ENCODE results near the gene CBLL1. TPM values are rescaled to one million over a fixed set of nuclear protein-coding genes. Genes with fewer than 3 reads are reported as not detected.
A peak's percentile ranks its signal among the peaks of the same experiment; 100 is the strongest.

Gene CBLL1
- total and polyA plus RNA-seq, 2 of the 13 experiments (the other 11 are each of a cell fraction or from before 2014, with no cell fraction given): 8.8 to 10.5 TPM

DNA sequence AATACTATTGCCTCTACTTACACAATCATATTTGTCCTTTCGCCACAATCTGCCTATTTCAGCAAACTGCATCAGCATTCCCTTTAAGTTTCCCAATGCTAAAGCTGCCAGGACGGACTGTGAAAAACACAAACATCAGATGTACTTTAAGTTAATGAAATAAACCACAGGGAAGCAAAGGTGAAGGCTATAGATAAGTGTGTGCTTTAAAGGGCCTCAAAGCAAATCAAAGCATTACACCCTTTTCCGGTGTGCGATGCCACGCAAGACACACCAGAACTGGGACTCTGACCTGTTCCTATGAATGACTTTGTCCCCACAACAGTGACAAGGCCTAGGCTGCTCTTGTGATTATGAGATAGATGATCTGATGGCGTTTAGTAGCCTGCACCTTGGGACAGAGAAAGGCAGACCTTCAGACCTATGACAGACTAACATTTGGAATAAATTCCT lies 35.7 kb downstream of the CBLL1 start (continued):
- TF ChIP-seq SMYD3 (CRISPR knock-in tag; IDR thresholded peaks at IDR 0.05) (no peak), EEA1 (CRISPR knock-in tag; IDR thresholded peaks at IDR 0.05; ENCODE audit: borderline replicate concordance) (no peak), ZMAT3 (CRISPR knock-in tag; conservative IDR thresholded peaks at IDR 0.05) (peak; percentile 67; the same call in 1 of the 2 replicates), ZNF318 (CRISPR knock-in tag; IDR thresholded peaks at IDR 0.05) (no peak), ZNF256 (CRISPR knock-in tag; conservative IDR thresholded peaks at IDR 0.05) (no peak), NR1H2 (CRISPR knock-in tag; IDR thresholded peaks at IDR 0.05; ENCODE audit: borderline replicate concordance, low read depth) (no peak)
- TF ChIP-seq, protein P1, sequence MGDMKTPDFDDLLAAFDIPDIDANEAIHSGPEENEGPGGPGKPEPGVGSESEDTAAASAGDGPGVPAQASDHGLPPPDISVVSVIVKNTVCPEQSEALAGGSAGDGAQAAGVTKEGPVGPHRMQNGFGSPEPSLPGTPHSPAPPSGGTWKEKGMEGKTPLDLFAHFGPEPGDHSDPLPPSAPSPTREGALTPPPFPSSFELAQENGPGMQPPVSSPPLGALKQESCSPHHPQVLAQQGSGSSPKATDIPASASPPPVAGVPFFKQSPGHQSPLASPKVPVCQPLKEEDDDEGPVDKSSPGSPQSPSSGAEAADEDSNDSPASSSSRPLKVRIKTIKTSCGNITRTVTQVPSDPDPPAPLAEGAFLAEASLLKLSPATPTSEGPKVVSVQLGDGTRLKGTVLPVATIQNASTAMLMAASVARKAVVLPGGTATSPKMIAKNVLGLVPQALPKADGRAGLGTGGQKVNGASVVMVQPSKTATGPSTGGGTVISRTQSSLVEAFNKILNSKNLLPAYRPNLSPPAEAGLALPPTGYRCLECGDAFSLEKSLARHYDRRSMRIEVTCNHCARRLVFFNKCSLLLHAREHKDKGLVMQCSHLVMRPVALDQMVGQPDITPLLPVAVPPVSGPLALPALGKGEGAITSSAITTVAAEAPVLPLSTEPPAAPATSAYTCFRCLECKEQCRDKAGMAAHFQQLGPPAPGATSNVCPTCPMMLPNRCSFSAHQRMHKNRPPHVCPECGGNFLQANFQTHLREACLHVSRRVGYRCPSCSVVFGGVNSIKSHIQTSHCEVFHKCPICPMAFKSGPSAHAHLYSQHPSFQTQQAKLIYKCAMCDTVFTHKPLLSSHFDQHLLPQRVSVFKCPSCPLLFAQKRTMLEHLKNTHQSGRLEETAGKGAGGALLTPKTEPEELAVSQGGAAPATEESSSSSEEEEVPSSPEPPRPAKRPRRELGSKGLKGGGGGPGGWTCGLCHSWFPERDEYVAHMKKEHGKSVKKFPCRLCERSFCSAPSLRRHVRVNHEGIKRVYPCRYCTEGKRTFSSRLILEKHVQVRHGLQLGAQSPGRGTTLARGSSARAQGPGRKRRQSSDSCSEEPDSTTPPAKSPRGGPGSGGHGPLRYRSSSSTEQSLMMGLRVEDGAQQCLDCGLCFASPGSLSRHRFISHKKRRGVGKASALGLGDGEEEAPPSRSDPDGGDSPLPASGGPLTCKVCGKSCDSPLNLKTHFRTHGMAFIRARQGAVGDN (CRISPR knock-in tag; IDR thresholded peaks at IDR 0.05): no peak
- TF ChIP-seq, protein P2, sequence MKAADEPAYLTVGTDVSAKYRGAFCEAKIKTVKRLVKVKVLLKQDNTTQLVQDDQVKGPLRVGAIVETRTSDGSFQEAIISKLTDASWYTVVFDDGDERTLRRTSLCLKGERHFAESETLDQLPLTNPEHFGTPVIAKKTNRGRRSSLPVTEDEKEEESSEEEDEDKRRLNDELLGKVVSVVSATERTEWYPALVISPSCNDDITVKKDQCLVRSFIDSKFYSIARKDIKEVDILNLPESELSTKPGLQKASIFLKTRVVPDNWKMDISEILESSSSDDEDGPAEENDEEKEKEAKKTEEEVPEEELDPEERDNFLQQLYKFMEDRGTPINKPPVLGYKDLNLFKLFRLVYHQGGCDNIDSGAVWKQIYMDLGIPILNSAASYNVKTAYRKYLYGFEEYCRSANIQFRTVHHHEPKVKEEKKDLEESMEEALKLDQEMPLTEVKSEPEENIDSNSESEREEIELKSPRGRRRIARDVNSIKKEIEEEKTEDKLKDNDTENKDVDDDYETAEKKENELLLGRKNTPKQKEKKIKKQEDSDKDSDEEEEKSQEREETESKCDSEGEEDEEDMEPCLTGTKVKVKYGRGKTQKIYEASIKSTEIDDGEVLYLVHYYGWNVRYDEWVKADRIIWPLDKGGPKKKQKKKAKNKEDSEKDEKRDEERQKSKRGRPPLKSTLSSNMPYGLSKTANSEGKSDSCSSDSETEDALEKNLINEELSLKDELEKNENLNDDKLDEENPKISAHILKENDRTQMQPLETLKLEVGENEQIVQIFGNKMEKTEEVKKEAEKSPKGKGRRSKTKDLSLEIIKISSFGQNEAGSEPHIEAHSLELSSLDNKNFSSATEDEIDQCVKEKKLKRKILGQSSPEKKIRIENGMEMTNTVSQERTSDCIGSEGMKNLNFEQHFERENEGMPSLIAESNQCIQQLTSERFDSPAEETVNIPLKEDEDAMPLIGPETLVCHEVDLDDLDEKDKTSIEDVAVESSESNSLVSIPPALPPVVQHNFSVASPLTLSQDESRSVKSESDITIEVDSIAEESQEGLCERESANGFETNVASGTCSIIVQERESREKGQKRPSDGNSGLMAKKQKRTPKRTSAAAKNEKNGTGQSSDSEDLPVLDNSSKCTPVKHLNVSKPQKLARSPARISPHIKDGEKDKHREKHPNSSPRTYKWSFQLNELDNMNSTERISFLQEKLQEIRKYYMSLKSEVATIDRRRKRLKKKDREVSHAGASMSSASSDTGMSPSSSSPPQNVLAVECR (CRISPR knock-in tag; IDR thresholded peaks at IDR 0.05; ENCODE audit: borderline replicate concordance): peak; percentile 67; the same call in 1 of the 2 replicates
- TF ChIP-seq, protein P3, sequence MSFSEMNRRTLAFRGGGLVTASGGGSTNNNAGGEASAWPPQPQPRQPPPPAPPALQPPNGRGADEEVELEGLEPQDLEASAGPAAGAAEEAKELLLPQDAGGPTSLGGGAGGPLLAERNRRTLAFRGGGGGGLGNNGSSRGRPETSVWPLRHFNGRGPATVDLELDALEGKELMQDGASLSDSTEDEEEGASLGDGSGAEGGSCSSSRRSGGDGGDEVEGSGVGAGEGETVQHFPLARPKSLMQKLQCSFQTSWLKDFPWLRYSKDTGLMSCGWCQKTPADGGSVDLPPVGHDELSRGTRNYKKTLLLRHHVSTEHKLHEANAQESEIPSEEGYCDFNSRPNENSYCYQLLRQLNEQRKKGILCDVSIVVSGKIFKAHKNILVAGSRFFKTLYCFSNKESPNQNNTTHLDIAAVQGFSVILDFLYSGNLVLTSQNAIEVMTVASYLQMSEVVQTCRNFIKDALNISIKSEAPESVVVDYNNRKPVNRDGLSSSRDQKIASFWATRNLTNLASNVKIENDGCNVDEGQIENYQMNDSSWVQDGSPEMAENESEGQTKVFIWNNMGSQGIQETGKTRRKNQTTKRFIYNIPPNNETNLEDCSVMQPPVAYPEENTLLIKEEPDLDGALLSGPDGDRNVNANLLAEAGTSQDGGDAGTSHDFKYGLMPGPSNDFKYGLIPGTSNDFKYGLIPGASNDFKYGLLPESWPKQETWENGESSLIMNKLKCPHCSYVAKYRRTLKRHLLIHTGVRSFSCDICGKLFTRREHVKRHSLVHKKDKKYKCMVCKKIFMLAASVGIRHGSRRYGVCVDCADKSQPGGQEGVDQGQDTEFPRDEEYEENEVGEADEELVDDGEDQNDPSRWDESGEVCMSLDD (CRISPR knock-in tag; IDR thresholded peaks at IDR 0.05; ENCODE audit: borderline replicate concordance): no peak

All from HepG2 (cell line).